RCC 7860 (cell line): ENCODE data around the gene SMIM21.
A peak's percentile ranks its signal among the peaks of the same experiment; 100 is the strongest.

Source experiments
- DNase-seq: peaks from one replicate; pipeline ENCODE4 v3.0.0-alpha.2; 2015; ENCODE audit warnings: low spot score
- FAIRE-seq: peaks from 2 replicates; lab custom pipeline; 2012; peaks lifted over from hg19 to GRCh38; lab: Jason Lieb, UNC

The SMIM21 gene

GRCh38 chr18:75427603-75428002 lies at the start of gene SMIM21:
SMIM21 (minus strand) TSS chr18:75427703; CDS start chr18:75427563, 140 bp downstream.
- no peak for FAIRE-seq
- DNase-seq = no peak

GRCh38 chr18:75475228-75475627 lies 47.7 kb upstream of the SMIM21 start:
- FAIRE-seq = peak; percentile 15

GRCh38 chr18:75474332-75474731 lies 46.8 kb upstream of the SMIM21 start:
- DNase-seq (no peak), FAIRE-seq (no peak)

More at GRCh38 chr18:75475228-75475627, 47.7 kb upstream of the SMIM21 start:
- no peak for DNase-seq

DNA sequence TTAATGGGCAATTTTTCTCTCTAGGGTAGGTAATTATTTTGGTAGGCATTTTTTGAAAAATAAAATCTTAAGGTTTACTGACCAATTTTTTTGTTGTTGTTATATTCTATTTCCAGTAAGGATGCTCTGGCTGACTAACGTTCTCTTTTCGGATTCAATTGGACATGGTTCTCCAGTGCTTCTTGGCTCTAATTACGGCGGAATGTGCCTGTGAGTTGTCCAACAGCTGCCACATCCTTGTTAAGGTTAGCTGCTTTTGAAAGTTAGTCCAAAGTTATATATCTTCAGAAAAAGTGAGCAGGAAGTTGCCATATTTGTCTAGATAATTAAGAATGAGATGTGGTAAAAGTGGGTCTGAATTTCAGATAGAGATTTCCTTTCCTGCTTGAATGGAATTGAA lies 45.8 kb upstream of the SMIM21 start:
- DNase-seq (no peak), FAIRE-seq (no peak)

GRCh38 chr18:75472906-75473305 lies 45.4 kb upstream of the SMIM21 start:
- FAIRE-seq = no peak
- DNase-seq = no peak

DNA sequence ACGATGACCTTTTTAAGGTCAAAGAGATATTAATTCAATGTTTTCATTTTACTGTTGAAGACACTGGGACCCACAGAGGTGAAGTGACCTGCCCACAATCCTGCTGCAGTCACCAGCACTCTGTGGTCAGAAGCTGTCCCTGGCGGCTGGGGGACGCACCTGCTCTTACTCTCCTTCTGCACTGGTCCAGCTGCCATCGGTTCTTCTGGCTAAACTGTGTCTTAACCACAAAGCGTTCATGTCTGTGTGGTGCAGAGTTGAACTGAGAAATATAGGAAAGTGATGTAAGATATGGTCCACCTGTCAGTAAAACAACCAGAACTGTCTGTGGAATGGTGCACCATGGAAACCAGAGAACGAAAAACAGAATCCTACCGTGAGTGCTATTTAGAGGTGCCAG lies 44.9 kb upstream of the SMIM21 start:
- FAIRE-seq (no peak), DNase-seq (no peak)

- FAIRE-seq = no peak
These were observed 44.3 kb upstream of the SMIM21 start for GRCh38 chr18:75471850-75472249.

DNA sequence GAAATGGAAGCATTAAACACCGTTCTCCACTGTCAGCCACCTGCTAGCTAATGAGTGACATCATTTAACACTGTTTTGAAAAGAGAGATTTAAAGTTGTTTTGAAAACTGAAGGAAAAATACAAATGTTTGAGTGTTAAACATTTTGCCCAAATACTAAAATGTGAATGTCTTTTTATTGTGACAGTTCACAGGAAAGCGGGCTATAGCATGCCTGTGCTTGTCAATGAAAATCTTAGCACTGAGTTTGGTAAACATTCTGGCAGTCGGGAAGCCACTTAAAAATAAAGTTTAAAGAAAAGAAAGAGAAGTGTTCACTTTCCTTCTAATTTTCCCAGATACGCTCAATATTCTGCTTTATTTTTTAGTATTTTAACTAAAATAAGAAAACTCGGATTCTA lies 40.3 kb upstream of the SMIM21 start:
- DNase-seq (no peak), FAIRE-seq (no peak)

More at GRCh38 chr18:75471850-75472249, 44.3 kb upstream of the SMIM21 start:
- no peak for DNase-seq

- DNase-seq (no peak), FAIRE-seq (no peak)
These were observed 39.8 kb upstream of the SMIM21 start for GRCh38 chr18:75467281-75467795.

- no peak for FAIRE-seq
- DNase-seq = no peak
These were observed 36.9 kb upstream of the SMIM21 start for GRCh38 chr18:75464356-75464755.

GRCh38 chr18:75462178-75462832 lies 34.8 kb upstream of the SMIM21 start:
- DNase-seq (no peak), FAIRE-seq (no peak)

DNA sequence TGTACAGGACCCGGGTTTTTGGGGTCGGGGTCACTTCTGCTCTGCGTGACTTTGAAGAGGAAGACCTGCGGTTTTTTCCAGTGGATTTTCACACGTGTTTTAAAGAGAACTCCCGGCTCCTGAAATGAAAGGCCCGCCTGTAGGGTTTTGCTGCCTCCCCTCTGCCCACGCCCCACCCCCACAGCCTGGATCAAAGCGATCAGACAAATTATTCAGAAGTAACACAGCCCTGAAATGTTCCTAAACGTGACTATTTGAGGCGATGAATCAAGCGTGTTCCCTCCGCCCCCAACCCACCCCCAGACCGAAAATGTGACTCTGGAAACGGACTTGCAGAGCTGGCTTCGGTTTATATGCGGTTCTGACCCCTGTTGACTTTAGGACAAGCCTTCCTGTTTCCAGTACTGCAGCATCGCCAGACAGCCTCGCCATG lies 28.7 kb upstream of the SMIM21 start:
- FAIRE-seq (no peak), DNase-seq (no peak)

DNA sequence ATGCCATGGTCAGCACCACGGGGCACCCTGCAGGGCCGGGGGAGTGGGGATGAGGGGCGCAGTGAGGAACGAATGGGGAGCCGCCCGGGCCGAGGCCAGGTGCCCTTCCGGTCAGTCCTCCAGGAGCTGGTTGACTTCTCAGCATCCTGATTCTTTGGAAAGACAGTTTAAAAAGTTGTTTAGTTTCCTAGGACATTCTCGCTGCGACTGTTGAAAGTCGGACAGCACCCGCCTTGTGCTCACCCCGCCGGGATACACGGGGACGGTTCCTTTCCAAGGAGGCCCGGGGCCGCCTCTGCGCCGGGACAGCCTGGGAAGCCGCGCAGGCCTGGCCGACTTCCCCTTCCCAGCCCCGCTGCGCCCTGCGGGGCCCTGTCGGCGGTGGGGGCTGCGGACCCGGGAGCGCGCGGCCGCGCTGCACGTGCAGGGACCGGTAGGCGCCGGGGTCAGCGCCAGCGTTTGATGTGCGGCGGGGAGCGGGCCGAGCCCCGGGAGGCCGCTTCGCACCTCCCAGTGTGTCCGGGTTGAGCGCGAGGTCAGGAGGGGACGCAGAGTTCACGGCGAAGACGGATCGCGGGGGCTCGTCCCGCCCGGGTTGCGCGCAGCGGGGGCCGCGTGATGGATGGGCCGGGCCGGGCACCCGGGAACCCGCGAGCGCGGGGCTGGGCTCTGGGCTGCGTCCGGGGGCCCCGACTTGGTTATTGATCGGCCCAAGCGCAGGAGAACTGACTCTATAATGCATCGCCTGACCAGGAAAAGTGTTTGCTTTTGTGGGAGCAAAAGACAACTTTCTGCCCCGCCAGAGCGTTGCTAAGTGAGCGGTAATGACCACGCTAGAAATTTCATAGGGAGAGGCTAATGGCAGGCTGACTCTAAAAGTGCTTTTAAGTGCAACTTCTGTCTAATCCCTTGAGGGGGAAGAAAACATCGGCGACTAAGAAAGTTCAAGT lies 28.0 kb upstream of the SMIM21 start:
- DNase-seq = no peak
- no peak for FAIRE-seq

DNA sequence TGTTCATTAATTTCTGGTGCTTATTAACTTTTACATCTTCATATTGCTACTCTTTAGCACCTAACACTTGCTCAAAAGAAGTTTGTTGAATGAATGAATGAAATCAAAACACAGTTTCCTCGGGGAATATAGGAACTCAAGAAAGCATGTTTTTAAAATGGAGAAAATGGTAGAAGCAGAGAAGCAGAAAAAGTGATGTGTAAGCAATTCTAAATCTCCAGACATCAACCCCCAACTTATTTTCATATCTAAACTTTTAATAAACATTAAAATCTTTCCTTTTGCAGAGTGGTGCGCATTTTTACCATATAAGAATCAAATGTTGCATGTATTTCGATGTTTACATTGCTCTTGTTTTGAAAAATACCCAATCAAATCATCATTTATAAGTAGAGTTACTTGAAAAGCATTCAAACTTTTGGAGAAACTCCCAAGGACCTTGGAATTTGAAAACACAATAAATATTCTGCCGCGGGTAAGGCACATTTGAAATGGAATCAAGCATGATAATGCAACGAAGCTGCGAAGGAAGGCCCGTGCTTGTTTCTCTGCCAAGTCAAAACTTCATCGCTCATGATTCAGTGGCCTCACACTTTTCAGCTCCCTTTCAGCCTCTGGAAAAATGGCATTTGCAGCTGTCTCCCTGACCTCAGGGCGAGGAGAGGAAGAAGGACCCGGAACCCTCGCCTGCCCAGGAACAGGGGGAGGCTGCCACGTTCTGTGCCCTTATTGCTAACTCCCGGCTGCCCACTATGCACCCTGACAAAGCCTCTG lies 26.7 kb upstream of the SMIM21 start:
- DNase-seq (no peak), FAIRE-seq (no peak)

GRCh38 chr18:75450906-75451305 lies 23.4 kb upstream of the SMIM21 start:
- DNase-seq (no peak), FAIRE-seq (no peak)

GRCh38 chr18:75441896-75442295 lies 14.4 kb upstream of the SMIM21 start:
- no peak for DNase-seq
- FAIRE-seq = no peak

- FAIRE-seq (no peak), DNase-seq (no peak)
These were observed 11.8 kb upstream of the SMIM21 start for GRCh38 chr18:75439348-75439747.

DNA sequence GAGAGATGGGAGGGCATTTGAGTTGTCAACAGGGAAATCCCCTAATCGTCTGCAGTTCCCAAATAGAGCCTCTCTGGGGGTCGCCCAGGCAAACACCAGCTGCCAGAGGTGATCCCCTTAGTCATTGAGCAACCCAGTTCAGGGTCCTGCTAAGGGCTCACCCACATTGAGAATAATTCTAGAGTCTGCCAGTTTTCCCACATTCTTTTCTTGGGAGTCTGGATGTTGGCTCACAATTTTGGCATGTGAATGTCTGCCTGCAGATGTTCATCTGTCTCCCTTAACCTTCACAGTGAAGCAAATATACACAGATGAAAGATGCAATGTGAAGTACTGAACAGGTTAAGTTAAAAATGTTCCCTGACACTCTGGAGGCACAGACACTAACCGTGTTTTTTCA lies 11.4 kb upstream of the SMIM21 start:
- FAIRE-seq (no peak), DNase-seq (no peak)

- FAIRE-seq = no peak
- DNase-seq = no peak
These were observed 10.5 kb upstream of the SMIM21 start for GRCh38 chr18:75437979-75438378.

DNA sequence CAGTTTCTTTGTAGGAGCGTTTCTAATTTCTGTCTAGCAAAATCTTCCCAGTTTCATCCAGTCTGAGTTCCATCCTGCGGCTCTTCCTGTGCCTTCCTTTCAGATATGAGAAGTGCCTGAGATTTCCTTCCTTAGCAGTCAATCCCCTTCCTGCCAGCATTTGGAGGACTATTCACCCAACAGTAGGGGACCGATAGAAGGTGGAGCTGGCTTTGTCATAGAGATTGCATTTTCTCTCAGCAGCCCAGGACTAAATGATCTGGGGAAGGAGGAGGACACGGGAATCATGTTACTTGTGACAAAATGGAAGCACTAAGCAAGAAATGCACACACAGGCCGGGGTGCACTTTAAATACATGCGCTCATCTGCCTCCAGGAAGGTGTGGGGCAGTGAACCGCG lies 5.6 kb upstream of the SMIM21 start:
- no peak for FAIRE-seq
- DNase-seq = no peak

GRCh38 chr18:75429975-75430374 lies 2.5 kb upstream of the SMIM21 start:
- DNase-seq (no peak), FAIRE-seq (no peak)
